ENCODE results near the gene DEAF1. TPM values are rescaled to one million over a fixed set of nuclear protein-coding genes. Genes with fewer than 3 reads are reported as not detected.

DEAF1 gene
- total RNA-seq, 2 experiments from 2014 or later: 55.6 to 58.7 TPM

Other genes starting within 250 kb of the DEAF1 start
- gene PTDSS2, start 244.9 kb downstream of the DEAF1 start, total RNA-seq: 10 to 100 TPM; 26.2 to 30.0 TPM
- gene RNH1, start 188.0 kb downstream of the DEAF1 start, total RNA-seq: 100 to 1,000 TPM; 120 TPM
- gene HRAS, start 159.6 kb downstream of the DEAF1 start, total RNA-seq: 10 to 100 TPM; 75.2 to 79.1 TPM
- 1 to 10 TPM; 1.8 to 2.1 TPM for gene LRRC56, start 157.7 kb downstream of the DEAF1 start, total RNA-seq
- under 1 TPM; 0.75 to 0.89 TPM for gene LMNTD2, start 134.5 kb downstream of the DEAF1 start, total RNA-seq
- gene RASSF7, start 134.3 kb downstream of the DEAF1 start, total RNA-seq: 10 to 100 TPM; 19.8 to 21.2 TPM
- 10 to 100 TPM; 46.0 to 47.4 TPM for gene PHRF1, start 118.8 kb downstream of the DEAF1 start, total RNA-seq
- gene IRF7, start 79.3 kb downstream of the DEAF1 start, total RNA-seq: 1 to 10 TPM; 7.6 to 9.5 TPM
- gene CDHR5, start 70.3 kb downstream of the DEAF1 start, total RNA-seq: not detected
- gene SCT, start 68.0 kb downstream of the DEAF1 start, total RNA-seq: not detected
- gene DRD4, start 58.0 kb downstream of the DEAF1 start, total RNA-seq: under 1 TPM; 0.29 to 0.30 TPM
- gene TMEM80, start 594 bp upstream of the DEAF1 start, total RNA-seq: 10 to 100 TPM in 1 of 2 experiments, 1 to 10 TPM in 1; 8.9 to 11.2 TPM
- gene EPS8L2, start 11.0 kb upstream of the DEAF1 start, total RNA-seq: 10 to 100 TPM; 12.6 to 14.3 TPM
- 100 to 1,000 TPM; 270 to 286 TPM for gene TALDO1, start 52.2 kb upstream of the DEAF1 start, total RNA-seq
- gene GATD1, start 82.3 kb upstream of the DEAF1 start, total RNA-seq: 10 to 100 TPM; 52.6 to 60.4 TPM
- gene CEND1, start 94.9 kb upstream of the DEAF1 start, total RNA-seq: 1 to 10 TPM; 1.3 to 1.4 TPM
- gene SLC25A22, start 103.1 kb upstream of the DEAF1 start, total RNA-seq: 10 to 100 TPM; 81.1 to 83.9 TPM
- 10 to 100 TPM; 32.7 TPM for gene PIDD1, start 110.0 kb upstream of the DEAF1 start, total RNA-seq
- 1,000 to 10,000 TPM; 2,602 to 2,630 TPM for gene RPLP2, start 114.7 kb upstream of the DEAF1 start, total RNA-seq
- gene PNPLA2, start 123.7 kb upstream of the DEAF1 start, total RNA-seq: 10 to 100 TPM; 38.5 to 44.3 TPM
- 1 to 10 TPM; 2.9 to 3.4 TPM for gene CRACR2B, start 132.7 kb upstream of the DEAF1 start, total RNA-seq
- 10 to 100 TPM; 70.2 to 72.8 TPM for gene CD151, start 137.7 kb upstream of the DEAF1 start, total RNA-seq
- gene POLR2L, start 147.3 kb upstream of the DEAF1 start, total RNA-seq: 100 to 1,000 TPM; 150 to 151 TPM
- gene TSPAN4, start 147.6 kb upstream of the DEAF1 start, total RNA-seq: 10 to 100 TPM in 1 of 2 experiments, 1 to 10 TPM in 1; 9.4 to 12.7 TPM
- 10 to 100 TPM; 96.5 to 99.0 TPM for gene CHID1, start 215.6 kb upstream of the DEAF1 start, total RNA-seq
- gene AP2A2, start 230.6 kb upstream of the DEAF1 start, total RNA-seq: 10 to 100 TPM; 37.8 to 38.3 TPM